HG03139 (cell line): ENCODE data around the gene NTM.

Experiments used
- ATAC-seq: cut with Tn5 transposase; IDR thresholded peaks from one replicate; pipeline ENCODE4 v1.9.1; 2021; ENCODE audit not compliant: unreplicated experiment

NTM gene

DNA sequence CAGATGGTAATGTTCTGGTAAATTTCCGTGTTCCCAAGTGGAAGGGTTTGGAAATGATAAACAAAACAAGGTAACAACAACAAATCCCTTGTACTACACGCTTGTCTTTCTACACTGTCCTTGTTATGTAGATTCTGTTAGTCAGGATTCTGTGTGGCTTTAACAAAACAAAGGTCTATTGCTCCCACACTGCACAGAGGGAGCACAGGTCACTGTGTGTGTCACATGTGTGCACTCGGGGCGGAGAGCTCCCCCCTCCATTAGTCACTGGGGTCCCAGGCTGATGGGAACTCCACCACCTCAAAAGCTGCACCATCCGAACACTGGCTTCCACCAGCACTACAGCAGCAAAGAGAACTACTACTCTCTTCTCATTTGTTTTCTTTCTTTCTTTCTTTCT, 227.9 kb downstream of the NTM start:
- ATAC-seq: no peak

DNA sequence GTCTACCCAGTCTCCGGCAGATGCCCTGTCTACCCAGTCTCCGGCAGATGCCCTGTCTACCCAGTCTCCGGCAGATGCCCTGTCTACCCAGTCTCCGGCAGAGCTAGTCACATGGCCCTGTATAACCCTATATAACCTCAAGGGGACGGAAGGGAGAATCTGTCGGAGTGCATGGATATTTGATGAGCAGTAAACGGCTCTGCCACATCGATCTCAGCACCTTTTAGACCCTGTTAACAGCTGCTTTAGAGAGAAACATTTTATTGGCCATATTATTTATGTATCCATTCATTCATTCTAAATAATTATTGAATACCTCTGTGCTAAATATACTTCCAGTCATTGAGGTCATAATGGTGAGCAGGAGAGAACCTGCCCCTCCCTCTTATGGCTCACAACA, 228.9 kb downstream of the NTM start:
- no peak for ATAC-seq

DNA sequence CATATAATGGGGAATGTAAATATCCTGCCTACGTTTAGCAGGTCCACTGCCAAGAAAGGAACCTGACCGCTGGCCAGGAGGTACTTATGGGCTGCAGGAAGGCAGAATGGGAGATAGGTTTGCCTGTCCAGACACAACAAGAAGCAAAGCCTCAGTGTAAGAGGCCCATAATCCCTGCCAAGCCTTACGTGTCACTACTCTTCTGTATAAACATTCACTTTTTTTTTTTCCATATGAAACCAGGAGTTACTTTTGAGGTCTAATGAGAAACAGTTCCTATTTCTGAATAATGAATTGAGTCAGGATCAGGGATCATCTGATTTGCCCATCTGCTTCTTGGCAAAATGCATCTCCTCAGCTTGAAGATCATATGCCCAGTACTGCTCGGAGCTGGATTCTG, 230.2 kb downstream of the NTM start:
- no peak for ATAC-seq

DNA sequence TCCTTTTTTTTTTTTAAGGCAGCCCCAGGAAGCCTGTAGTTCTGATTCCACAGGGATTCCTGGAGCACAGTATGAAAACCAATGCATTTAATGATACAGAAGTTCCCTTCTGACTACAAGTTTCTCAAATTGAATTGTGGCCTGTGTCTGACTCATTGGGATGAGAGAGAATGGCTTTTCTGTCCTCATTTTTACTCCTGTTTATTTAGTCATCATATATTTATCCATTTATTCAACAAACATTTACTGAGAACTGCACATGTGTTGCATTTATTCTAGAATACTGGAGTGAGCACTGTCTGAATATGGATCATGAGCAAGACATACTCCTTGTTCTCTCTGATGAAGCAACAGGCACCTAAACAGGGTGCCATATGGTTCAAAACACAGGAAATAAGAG, 231.2 kb downstream of the NTM start:
- no peak for ATAC-seq

DNA sequence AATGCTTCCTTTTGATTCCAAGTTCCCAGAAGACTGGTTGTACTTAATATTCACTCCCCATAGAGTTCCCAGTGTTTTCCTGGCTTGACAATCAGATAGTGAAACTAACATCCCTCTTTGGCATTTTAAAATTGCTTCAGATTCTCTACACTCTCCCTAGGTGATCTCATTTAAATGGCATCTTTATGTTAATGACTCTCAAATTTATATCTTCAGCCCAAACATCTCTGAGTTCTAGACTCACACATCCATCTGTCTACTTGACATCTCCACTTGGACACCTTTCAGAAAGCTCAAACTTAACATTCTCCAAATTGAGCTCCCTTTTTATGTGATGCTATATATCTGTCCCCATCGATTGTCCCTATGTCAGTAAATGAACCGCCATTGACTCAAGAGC, 232.0 kb downstream of the NTM start:
- ATAC-seq: no peak

DNA sequence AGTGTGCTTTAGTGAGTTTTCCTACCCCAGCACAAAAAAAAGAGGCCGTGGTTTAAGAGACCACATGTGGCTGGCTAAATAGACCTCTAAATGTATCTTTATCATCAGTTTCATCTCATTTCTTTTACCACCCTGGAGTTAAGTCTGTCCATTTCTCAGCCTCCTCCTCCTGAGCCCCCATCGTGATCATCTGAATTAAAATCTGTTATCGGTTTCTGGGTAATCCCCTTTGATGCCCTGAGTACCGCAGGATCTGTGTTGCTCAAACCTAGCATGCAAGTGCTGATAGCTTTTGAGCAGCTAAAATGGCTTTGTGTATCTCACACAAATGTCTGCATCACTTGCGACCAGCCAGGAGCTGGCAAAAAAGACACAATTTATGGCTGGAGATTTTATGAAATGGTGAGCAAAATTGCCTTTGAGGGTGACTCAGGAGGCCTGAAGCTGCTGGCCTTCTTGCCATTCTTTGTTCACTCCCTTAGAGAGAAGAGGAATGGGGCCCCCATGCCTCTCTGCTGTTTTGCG, 236.5 kb downstream of the NTM start:
- no peak for ATAC-seq

DNA sequence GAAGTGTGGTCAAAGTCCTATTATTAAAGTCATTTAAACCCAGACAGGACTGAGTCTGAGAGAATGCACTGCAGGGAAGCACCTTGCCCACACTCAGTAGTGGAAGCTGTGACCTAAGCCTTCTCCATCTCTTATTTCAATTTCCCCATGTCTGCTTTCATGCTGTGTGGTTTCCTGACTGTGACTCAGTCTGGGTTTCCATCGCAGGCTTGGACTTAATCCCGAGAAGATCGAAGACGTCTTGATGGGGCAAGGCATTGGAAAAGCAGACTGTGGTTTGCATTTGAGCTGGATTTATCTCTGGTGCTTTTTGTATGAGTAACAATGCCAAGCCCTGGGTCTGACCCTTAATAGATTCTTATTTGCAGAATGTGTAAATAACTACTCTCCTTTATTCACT, 238.9 kb downstream of the NTM start:
- ATAC-seq: no peak

DNA sequence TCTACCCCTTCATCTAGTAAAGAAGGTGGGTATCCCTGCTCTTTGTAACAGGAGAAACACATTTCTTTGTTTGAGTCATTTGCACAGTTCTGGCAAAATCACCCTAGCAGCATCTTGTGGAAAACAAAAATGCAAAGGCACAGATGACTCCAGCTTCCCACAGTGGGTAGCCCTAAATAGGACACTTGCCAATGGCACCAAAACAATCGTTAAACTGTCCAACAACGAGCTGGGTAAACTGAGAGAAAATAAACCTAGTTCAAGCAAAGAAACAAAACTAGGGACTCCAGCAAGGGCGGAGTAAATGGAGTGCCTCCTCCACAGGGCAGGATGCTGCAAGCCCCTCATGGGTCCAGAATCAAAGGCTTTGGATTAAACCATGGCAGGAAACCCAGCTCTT, 239.5 kb downstream of the NTM start:
- no peak for ATAC-seq

DNA sequence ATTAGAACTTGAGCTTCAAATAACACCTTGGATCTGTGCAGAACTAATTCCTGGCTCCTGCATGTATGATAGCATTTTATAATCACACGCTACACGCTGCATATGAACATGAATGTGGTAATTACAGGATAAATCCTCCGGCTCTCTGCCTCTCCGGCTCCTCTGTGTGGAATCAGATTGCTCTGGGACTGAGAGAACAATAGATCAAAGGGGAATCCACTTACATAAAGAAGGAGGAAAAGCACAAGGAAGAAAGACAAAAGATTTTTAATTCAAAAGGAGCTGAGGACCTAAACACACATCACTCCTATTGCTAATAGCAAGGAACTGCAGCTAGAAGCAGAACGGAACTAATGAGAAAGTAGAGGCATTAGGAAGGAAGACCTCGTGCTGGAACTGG, 240.9 kb downstream of the NTM start:
- ATAC-seq: no peak

DNA sequence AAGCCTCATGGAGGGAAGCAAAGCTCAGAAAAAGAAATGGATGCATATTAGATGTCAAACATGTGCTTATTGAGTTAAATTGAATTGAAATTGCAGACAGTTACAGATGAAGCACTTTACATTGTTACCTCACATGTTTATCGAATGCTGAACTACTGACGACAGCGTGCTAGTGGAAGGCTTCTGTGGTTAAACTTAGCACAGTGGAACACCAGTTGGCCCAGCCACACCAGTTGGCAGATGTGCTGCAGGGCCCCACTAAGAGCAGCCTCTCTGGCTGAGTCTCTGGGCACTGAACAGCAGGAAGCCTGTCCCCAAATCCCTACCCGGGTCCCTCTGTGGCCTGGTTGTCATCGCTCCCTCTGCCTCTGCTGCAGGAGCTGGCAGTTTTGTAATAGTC, 242.1 kb downstream of the NTM start:
- ATAC-seq: no peak

DNA sequence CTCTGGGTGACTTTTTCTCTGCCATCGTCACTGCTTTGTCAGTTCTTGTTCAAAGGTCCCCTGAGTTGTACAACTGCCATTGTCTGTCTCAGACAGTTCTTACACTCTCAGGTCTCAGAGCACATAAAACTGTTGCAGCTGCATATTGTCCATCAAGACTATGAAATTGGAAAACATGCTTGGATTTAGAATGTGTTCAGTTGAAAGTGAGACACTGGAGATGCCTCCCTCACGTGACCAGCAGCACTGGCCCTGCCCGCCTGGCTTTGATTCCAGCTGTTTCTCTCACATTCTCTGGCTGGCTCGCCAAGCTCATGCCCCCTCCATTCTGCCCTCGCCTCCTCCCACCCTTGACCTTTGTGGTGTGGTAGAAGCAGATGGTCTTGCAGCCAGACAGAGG, 244.2 kb downstream of the NTM start:
- no peak for ATAC-seq

DNA sequence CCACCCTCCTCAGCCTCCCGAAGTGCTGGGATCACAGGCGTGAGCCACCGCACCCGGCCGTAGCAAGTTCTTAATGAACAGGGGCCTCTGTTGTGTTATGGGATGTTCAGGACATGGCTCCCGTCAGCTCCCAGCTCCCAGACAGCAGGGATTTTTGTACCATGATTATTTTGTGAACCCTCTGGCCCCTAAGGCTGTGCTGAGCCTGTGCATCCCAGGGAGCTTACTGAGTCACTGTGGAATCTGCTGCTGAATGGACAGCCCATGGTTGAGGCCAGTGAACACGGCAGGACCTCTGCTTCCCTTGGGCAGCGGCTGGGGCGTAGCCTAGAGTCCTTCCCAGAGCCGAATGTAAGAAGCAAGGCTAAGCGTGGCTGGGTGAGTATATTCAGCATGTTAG, 245.2 kb downstream of the NTM start:
- ATAC-seq: no peak

DNA sequence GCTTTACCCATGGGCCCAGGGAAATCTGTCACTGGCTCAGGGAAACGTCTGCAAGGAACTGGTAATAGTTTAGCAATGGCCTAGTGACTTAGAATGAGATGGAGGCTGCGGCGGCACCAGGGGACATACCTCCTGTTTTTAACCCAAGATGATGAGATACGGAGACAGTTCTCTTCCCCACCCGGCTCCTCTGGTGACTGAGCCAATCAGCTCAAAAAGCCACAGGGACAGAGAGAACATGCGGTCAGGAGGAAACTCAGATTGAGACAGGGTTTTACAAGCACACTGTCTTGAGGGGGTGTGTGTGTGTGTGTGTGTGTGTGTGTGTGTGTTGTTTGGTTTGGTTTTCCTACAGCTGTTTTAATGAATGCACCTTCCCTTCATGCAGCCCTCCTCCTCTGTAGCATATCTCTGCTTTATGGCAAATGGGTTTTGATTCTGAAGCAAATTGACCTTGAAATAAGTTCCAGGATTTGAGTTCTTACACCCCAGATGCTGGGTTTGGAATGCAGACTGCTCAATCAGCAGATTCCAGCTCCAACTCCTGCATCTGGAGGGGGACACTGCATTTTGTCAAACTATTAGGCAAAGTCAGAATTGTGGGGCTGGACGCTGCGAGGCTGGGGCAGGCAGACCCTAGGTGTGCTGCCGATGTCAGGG, 246.2 kb downstream of the NTM start:
- ATAC-seq: no peak

DNA sequence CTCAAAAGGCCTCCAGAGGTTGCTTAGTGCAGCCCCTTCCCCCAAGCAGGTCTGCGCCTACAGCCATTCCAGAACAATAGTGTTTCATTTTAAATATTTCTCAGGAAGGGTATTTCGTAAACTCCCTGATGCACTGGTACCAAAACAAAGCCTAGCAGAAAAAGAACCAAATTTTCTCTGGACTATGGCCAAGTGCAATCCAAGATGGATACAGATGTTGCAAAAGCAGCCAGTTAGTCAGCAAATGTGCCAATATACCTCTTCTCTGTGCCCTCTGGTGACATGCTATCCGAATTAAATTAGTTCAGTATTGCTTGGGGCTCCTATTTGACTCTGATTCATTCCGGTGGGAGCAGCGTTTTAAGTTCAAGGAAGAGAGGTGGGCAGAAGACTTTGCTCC, 247.8 kb downstream of the NTM start:
- no peak for ATAC-seq

DNA sequence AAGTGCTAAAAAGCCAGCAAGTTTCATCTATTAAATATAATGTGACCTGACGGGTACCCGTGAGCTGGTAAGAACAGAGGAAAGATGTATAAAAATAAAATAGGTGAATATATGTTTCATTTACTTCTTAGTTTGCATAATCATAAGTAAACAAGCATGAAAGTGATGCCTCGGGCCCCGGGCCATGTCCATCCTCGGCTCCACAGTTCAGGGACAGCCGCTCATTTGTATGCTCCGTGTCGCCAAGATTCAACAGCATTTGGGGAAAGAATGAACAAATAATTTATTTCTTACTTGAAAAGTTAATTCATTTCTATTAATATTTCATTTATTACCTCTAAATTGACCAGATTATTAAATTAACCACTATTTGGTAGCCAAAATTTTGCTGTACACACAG, 251.8 kb downstream of the NTM start:
- ATAC-seq: no peak

DNA sequence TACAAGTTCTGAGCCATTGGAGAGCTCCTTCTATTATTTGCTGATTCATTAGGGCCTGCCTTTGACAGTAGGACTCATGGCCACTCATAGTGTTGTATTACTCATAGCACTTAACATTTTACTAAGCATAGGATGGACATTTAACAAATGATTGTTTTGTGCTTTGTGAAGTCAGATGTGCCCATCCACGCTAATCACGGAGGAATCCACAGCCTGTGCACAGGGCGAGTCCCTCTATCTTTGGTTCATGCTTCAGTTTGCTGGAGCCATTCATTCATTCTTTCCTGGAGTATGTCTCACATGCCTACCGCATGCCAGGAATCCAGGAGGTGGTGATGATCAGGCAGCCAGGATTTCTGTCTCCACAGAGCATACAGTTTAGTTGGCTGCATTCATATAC, 254.1 kb downstream of the NTM start:
- ATAC-seq: no peak

DNA sequence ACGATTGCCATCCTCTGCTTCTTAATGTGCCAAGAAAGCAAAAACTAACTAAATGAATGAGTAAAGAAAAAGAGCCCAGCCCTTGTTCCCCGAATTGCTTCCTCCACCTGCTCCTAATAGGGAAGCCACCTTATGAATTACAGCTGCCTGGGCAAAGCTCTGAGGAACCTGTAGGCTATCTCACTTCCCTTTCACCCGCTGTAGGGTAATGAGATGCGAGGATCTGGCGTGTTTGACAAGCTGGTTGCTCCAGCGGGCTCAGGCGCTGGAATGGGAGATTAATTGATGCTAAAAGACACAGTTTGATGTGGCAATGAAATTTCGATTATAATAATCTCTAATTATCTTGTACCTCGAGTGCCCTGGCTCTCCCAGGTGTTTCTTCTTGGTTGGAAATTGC, 256.4 kb downstream of the NTM start:
- no peak for ATAC-seq

DNA sequence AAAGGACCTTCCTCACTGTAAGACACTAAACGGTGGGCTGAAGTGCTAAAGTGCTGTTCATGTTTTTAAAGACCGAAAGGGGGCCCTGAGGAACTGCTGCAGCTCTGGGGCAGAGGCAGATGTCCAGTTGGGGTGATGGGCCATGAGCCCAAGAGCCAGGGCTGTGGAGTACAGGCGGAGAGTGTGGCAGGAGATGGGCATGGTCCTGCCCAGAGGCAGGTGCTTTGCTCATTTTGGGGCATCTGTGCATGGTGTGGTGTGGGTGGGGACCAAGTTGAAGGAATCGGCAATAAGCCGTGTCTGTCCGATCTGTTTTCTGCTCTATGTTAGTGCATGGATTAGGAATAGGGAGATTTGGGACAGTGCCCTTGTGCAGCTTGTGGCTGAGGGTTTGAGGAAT, 258.3 kb downstream of the NTM start:
- ATAC-seq: no peak

DNA sequence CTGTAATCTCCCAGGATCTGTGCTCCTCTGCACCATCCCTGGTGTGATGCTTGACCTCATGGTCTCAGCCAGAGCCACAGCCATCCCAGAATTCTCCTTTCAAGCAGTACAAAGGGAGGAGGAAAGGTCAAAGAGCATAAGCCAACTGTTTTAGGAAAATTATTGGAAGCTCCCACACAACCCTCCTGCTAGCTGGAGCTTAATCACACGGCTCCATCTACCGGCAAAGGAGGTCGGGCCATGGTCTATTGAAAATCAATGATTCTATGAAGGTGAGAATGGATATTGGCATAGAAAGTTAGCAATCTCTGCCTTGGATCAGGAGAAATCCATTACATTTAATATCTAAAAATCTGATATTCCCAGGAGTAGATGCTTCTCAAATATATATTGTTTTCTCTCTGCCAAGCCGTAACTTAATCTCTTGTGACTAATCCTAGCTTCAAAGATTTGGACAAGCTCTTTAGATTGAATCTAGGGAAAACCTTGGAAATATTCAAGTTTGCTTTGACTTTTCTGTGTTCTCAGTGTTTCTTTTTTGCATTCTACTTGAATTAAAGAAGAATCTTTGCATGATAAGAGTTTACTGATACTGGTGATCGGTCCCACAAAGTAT, 259.6 kb downstream of the NTM start:
- ATAC-seq: no peak

DNA sequence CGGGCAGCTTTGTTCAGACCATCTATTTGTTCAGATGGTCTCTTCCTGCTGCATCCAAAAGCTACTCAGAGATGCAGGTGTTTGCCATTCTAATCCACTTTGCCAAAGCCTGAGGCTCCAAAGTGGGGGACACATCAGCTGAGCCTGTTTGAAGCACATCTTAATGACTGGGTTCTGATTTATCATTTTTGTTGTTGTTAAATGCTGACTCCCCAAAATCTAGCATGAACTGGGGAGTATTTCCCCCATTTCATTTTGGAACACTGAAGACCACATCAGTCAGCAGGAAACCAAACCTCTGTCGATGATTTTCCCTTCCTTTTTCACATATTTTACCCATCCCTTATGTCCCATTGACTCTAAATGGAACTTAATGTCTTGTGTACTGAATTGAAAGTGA, 262.6 kb downstream of the NTM start:
- ATAC-seq: no peak

DNA sequence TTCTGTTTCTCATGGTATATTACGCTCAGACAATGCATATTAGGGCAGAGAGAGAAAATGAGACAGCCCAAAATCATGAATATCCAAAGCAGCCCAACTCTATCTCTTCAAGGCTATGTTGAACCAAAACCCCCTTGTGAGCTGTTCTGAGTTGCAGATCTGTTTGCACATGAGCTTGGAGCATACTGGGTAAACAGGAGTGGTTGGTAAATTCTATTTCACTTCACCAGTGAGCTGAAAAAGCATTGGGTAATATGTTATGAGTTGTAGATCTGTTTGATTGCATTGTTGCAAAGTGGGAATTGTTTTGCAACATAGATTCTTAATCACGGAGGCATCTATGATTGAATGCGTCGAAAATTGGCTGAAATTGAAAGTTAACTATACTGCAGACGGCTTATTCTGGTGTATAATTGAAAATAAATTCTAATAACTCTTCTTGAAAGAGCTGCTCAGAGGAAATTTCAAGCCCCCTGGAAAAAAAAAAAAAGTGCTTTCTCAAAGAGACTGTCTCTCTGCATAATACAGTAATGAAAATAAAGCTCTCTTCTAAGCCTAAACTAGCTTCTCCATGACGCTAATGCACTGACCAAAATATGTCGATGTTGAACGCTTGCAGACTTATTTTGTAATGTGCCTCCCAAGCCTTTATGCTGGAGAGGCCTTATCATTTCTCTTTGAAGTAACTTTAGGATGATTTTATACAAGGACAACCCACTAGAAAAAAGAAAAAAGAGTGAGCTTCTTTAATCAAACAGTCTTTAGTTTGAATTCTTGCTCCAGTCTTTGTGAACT, 263.7 kb downstream of the NTM start:
- no peak for ATAC-seq

DNA sequence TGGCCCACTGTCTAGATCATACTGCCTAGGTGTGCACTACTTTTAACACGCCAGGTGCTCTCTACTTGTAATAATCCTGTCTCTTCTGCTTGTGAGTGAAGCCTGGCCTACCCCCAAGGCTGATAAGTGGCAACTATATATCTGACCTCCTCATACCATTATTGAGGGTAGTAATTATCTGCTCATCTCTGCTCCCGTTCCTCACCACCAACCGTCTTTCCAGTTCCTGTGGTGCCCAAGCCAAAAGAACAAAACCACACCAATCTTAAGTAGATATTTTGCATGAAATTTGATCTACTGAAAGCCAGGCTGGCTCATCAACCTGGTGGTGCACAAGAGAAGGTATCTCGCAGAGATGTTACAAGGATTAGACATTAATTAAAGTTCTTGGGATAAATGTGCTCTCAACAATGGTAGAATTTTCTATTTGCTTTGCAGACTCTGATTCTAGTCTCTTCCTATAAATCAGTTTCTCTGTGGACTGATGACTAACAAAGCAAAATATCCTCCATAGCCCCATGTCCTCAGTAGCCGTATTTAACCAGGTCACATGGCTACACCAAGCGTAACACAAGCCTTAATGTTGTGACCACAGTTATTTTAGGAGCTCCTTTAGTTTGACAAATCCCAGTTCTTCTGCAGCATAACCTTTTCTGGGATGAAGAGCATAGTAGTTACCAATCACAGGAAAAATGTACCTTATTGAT, 267.2 kb downstream of the NTM start:
- no peak for ATAC-seq
